Stimulated activated CD4-positive, alpha-beta T cell treated with anti-CD3 and anti-CD28 coated beads, Interleukin-4, amount 100 ng/mL, for 4 hours (primary cell): Measurements from ENCODE around the gene ELF2.
A peak's percentile ranks its signal among the peaks of the same experiment; 100 is the strongest.
"Not testable (repeated sequence)": the region's sequence is repeated elsewhere in the genome, so short reads cannot be mapped to it uniquely, and the experiment has no call there.

Experiments
- DNase-seq, 2 experiments: peaks; one replicate each; pipeline ENCODE4 v3.0.0-alpha.2; 2020

ELF2 gene

GRCh38 chr4:139142087-139142486, 34.9 kb downstream of the ELF2 start:
- DNase-seq = no peak

GRCh38 chr4:139137763-139138162, 39.3 kb downstream of the ELF2 start:
- no peak for DNase-seq

GRCh38 chr4:139134403-139134802, 42.6 kb downstream of the ELF2 start:
- DNase-seq = no peak

- no peak for DNase-seq
Observed at GRCh38 chr4:139131209-139131870, 45.7 kb downstream of the ELF2 start.

- no peak for DNase-seq
Observed at GRCh38 chr4:139129206-139129605, 47.8 kb downstream of the ELF2 start.

- no peak for DNase-seq
Observed at GRCh38 chr4:139126898-139127297, 50.1 kb downstream of the ELF2 start.

GRCh38 chr4:139123910-139124309, 53.1 kb downstream of the ELF2 start:
- DNase-seq = no peak

- no peak for DNase-seq
Observed at GRCh38 chr4:139118365-139118764, 58.7 kb downstream of the ELF2 start.

GRCh38 chr4:139115226-139115625, 61.8 kb downstream of the ELF2 start:
- no peak for DNase-seq

GRCh38 chr4:139114795-139115194, 62.2 kb downstream of the ELF2 start:
- DNase-seq = not testable (repeated sequence)

GRCh38 chr4:139112650-139113049, 64.4 kb downstream of the ELF2 start:
- DNase-seq = no peak

- DNase-seq = no peak
Observed at GRCh38 chr4:139108567-139109128, 68.4 kb downstream of the ELF2 start.

- peak; percentile 52 to 68 for DNase-seq
Observed at GRCh38 chr4:139099366-139099982, 77.5 kb downstream of the ELF2 start.

- no peak for DNase-seq
Observed at GRCh38 chr4:139092271-139092670, 84.7 kb downstream of the ELF2 start.

- DNase-seq = no peak
Observed at GRCh38 chr4:139085141-139085540, 91.9 kb downstream of the ELF2 start.

- no peak for DNase-seq
Observed at GRCh38 chr4:139084804-139085093, 92.3 kb downstream of the ELF2 start.

- DNase-seq = peak; percentile 73 to 82
Observed at GRCh38 chr4:139083956-139084803, 92.8 kb downstream of the ELF2 start.

- DNase-seq = peak; percentile 47 to 61
Observed at GRCh38 chr4:139083607-139083955, 93.4 kb downstream of the ELF2 start.

GRCh38 chr4:139082750-139083606, 94.0 kb downstream of the ELF2 start:
- peak; percentile 78 to 85 for DNase-seq

- DNase-seq = no peak
Observed at GRCh38 chr4:139078926-139079325, 98.1 kb downstream of the ELF2 start.

- DNase-seq = no peak
Observed at GRCh38 chr4:139077567-139078355, 99.3 kb downstream of the ELF2 start.
